Uterus (tissue), 4 donors: ENCODE results near the gene WDFY4. TPM values are rescaled to one million over a fixed set of nuclear protein-coding genes. Genes with fewer than 3 reads are reported as not detected.

ENCODE experiments used
- DNase-seq, 2 donors: peaks; one replicate each; pipeline ENCODE4 v3.0.0-alpha.2; 2019 to 2020
- H3K27ac ChIP-seq, 2 donors: fragments of 200-600 bp; sonication (generic); 1 replicate in 1 of 2; 2 replicates in 1 of 2; pipeline ENCODE4 v1.5.1; 2016 to 2018
- H3K27me3 ChIP-seq, 2 donors: fragments of 200-600 bp; sonication (generic); one replicate each; pipeline ENCODE4 v1.5.1; 2018 to 2019; ENCODE audit warnings: control low read depth in 1 of 2
- H3K36me3 ChIP-seq, 2 donors: fragments of 200-600 bp; sonication (generic); one replicate each; pipeline ENCODE4 v1.5.1; 2019; ENCODE audit warnings: control low read depth in 1 of 2
- H3K4me1 ChIP-seq, 2 donors: fragments of 200-600 bp; sonication (generic); one replicate each; pipeline ENCODE4 v1.5.1; 2018 to 2019; ENCODE audit warnings: control low read depth in 1 of 2
- H3K4me3 ChIP-seq, 2 donors: fragments of 200-600 bp; sonication (generic); 1 replicate in 1 of 2; 2 replicates in 1 of 2; pipeline ENCODE4 v1.5.1; 2018 to 2019; ENCODE audit warnings: mild to moderate bottlenecking in 1 of 2
- H3K9me3 ChIP-seq, 2 donors: fragments of 200-600 bp; sonication (generic); one replicate each; pipeline ENCODE4 v1.5.1; 2019; ENCODE audit warnings: control low read depth in 1 of 2
- POLR2A ChIP-seq, 2 donors: fragments of 450-650 bp; IDR thresholded peaks; one replicate each; pipeline ENCODE4 v1.6.1; 2016; ENCODE audit warnings: antibody characterized with exemption in 2 of 2, mild to moderate bottlenecking in 1 of 2, moderate library complexity in 1 of 2
- intact Hi-C: fragments of 100-400 bp; cut with DNase I; formaldehyde crosslinking; loops from one replicate; pipeline ENCODE4 v1.15.1; 2023; ENCODE audit warnings: low total_unique reads
- total RNA-seq, 4 donors: library from RNA; depleted of rRNA in 3 of 4; stranded (reverse); fragments of >200 nt in 3 of 4; gene quantifications; one replicate each; pipeline versions ENCODE4 v1.1.0 to v1.2.4, GENCODE V29; 2014 to 2023
- TF ChIP-seq, protein P1 (sequence below), 4 experiments: fragments of 200-600 bp in 2 of 4; fragments of 450-650 bp in 2 of 4; sonication (generic) in 2 of 4; IDR thresholded peaks; one replicate each; pipeline ENCODE4 v1.5.1; 2016 to 2019; ENCODE audit warnings: antibody characterized with exemption in 4 of 4, mild to moderate bottlenecking in 2 of 4, moderate library complexity in 1 of 4
- donor health status: DM: yes; HTN: yes; CAD: no.

WDFY4 gene
- total RNA-seq, 4 donors from 2014 or later = 0.26 to 5.2 (median 1.2) TPM

DNA sequence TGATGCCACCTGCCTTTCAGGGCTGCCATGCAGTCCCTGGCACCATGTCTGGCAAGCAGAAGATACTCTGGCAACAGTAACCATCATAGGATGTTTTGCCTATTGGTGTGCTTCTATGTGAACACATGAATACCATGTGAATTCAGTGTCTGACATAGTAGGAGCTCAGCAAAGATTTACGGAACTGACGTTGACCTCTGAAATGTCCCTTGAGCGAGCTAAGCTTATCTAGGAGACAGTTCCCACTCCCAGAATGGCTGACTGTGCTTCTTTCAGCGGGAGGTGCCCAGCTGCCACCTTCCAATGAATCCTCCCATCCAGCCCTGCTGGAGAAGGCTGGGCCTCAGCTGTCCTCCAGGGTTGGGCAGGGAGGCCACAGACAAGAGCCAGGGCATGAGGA lies 326.2 kb downstream of the WDFY4 start:
- DNase-seq = no peak

DNA sequence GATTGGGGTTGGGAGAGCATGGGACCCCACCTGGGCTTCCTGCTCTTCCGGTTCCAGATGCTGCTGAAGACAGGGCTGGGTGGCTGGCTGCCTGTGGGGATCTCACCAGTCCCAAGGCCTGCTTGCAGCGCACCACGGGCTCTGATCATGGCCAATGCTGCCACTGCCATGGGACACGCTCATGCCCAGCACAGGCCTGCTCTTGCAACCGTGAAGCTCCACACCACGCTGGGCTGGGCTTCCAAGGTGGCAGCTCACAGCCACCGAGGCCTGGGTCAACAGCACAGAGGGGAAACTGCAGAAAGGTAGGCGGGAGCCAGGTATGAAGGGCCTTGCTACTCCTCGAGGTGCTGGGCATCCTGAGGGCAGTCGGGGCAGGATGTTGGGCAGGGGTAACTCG lies 327.1 kb downstream of the WDFY4 start:
- TF ChIP-seq, protein P1, sequence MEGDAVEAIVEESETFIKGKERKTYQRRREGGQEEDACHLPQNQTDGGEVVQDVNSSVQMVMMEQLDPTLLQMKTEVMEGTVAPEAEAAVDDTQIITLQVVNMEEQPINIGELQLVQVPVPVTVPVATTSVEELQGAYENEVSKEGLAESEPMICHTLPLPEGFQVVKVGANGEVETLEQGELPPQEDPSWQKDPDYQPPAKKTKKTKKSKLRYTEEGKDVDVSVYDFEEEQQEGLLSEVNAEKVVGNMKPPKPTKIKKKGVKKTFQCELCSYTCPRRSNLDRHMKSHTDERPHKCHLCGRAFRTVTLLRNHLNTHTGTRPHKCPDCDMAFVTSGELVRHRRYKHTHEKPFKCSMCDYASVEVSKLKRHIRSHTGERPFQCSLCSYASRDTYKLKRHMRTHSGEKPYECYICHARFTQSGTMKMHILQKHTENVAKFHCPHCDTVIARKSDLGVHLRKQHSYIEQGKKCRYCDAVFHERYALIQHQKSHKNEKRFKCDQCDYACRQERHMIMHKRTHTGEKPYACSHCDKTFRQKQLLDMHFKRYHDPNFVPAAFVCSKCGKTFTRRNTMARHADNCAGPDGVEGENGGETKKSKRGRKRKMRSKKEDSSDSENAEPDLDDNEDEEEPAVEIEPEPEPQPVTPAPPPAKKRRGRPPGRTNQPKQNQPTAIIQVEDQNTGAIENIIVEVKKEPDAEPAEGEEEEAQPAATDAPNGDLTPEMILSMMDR (IDR thresholded peaks at IDR 0.05) = no peak
- no peak for TF ChIP-seq POLR2A (IDR thresholded peaks at IDR 0.05)
- Histone ChIP-seq H3K36me3 (no peaks in the 10 kb centered on the region), H3K27ac (no peak overlapping the region), H3K4me3 (no peak overlapping the region), H3K27me3 (no peaks in the 10 kb centered on the region), H3K4me1 (no peaks in the 10 kb centered on the region), H3K9me3 (no peaks in the 10 kb centered on the region)
- intact Hi-C loops = no loop called here
- DNase-seq = no peak

More for the DNA sequence above, 326.2 kb downstream of the WDFY4 start:
- no peak overlapping the region for H3K27ac ChIP-seq
- no peaks in the 10 kb centered on the region for H3K4me1 ChIP-seq
- intact Hi-C loops = no loop called here
- no peaks in the 10 kb centered on the region for H3K36me3 ChIP-seq
- no peak for TF ChIP-seq POLR2A (IDR thresholded peaks at IDR 0.05)
- TF ChIP-seq, protein P1 (IDR thresholded peaks at IDR 0.05) = no peak
- no peaks in the 10 kb centered on the region for H3K9me3 ChIP-seq
- no peak overlapping the region for H3K4me3 ChIP-seq
- H3K27me3 ChIP-seq = no peaks in the 10 kb centered on the region

DNA sequence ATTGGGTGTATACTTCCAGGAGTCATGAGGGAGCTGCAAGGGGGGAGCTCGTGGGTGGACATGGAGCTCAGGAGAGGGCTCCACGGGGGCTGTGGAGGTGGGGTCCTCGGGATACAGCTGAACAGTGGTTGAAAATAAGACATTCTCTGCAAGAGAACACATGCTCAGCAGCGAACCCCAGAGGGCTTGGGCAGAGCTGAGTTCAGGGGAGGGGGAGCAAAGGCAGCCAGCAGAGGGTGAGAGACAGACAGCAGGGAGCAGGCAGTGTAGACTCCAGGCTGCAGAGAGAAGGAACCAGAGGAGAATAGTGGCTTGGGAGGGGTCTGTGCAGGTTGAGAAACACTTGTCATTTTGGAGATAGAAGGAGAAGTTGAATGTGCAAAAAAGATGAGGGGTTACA lies 327.9 kb downstream of the WDFY4 start:
- Histone ChIP-seq H3K4me3 (no peak overlapping the region), H3K27ac (no peak overlapping the region), H3K27me3 (no peaks in the 10 kb centered on the region), H3K4me1 (no peaks in the 10 kb centered on the region), H3K36me3 (no peaks in the 10 kb centered on the region), H3K9me3 (no peaks in the 10 kb centered on the region)
- DNase-seq = no peak
- intact Hi-C loops = no loop called here
- no peak for TF ChIP-seq POLR2A (IDR thresholded peaks at IDR 0.05)
- TF ChIP-seq, protein P1 (IDR thresholded peaks at IDR 0.05) = no peak

DNA sequence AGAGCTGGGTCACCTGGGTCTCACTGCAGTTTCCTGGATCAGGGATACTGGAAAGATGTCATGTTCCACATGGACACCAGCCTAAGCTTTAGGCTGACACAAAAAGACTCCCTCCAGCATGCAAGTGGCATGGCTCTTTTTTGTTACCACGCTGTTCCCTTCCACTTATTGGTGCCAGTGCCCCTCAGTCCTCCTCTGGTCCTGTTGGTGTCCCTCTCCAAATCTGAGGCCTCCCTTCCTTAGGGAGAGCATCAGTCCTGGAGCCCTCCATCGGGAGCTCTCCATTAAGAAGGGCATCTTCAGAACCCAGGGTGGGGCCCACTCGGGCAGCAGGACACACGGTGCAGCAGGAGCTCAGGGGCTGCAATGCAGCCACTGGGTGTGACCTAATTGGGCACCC lies 331.0 kb downstream of the WDFY4 start:
- intact Hi-C loops = no loop called here
- H3K9me3 ChIP-seq = no peaks in the 10 kb centered on the region
- H3K36me3 ChIP-seq = no peaks in the 10 kb centered on the region
- H3K4me1 ChIP-seq = no peaks in the 10 kb centered on the region
- DNase-seq = no peak
- no peaks in the 10 kb centered on the region for H3K27me3 ChIP-seq
- H3K4me3 ChIP-seq = no peak overlapping the region
- no peak for TF ChIP-seq POLR2A (IDR thresholded peaks at IDR 0.05)
- TF ChIP-seq, protein P1 (IDR thresholded peaks at IDR 0.05) = no peak
- no peak overlapping the region for H3K27ac ChIP-seq

DNA sequence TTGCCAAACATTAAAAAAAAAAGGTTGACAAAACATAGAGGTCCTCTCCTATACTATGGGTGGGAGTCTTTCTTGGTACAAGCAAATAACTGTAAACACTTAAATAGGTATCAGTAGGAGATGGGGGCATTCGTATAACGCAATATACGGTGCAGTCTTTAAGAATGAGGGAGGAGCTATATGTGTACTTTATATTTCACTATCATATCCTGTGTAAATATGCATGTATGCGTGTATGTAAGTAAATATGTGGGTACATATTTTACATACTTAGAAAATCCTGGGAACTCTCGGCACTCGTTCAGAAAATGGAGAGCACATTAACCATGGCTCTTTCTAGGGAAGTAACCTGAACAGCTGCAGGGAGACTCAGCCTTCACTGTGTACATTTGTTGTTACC lies 337.0 kb downstream of the WDFY4 start:
- intact Hi-C loops = no loop called here
- TF ChIP-seq POLR2A (IDR thresholded peaks at IDR 0.05) = no peak
- TF ChIP-seq, protein P1 (IDR thresholded peaks at IDR 0.05) = no peak
- DNase-seq = no peak

More for the DNA sequence above, 337.0 kb downstream of the WDFY4 start:
- H3K27me3 ChIP-seq = no peaks in the 10 kb centered on the region
- no peak overlapping the region for H3K4me3 ChIP-seq
- no peaks in the 10 kb centered on the region for H3K36me3 ChIP-seq
- H3K9me3 ChIP-seq = no peaks in the 10 kb centered on the region
- H3K4me1 ChIP-seq = peaks cover 0 to 7% of the 10 kb centered on the region in 2 donors
- no peak overlapping the region for H3K27ac ChIP-seq
